Smooth muscle cell (in vitro differentiated cells): ENCODE measurements around the gene DNAJB2. TPM values are rescaled to one million over a fixed set of nuclear protein-coding genes. Genes with fewer than 3 reads are reported as not detected.
A peak's percentile ranks its signal among the peaks of the same experiment; 100 is the strongest.

Source experiments
- DNase-seq: peaks from one replicate; lab custom pipeline; 2025; ENCODE audit not compliant: unreplicated experiment; lab: John Stamatoyannopoulos, UW
- H2AFZ ChIP-seq: fragments of 200-600 bp; sonication (generic); 2 replicates; pipeline ENCODE4 v1.6.0; 2016; ENCODE audit warnings: antibody characterized with exemption, low read depth, mild to moderate bottlenecking
- H3F3A ChIP-seq: fragments of 200-600 bp; sonication (generic); 2 replicates; pipeline ENCODE4 v1.6.0; 2017; ENCODE audit warnings: antibody characterized with exemption, low read depth
- H3K27ac ChIP-seq: fragments of 200-600 bp; sonication (generic); 2 replicates; pipeline ENCODE4 v1.5.1; 2016; ENCODE audit warnings: low read depth, mild to moderate bottlenecking
- H3K27me3 ChIP-seq: fragments of 200-600 bp; sonication (generic); 2 replicates; pipeline ENCODE4 v1.6.1; 2016; ENCODE audit warnings: low read depth, mild to moderate bottlenecking
- H3K36me3 ChIP-seq: fragments of 200-600 bp; sonication (generic); 2 replicates; pipeline ENCODE4 v1.5.1; 2016; ENCODE audit warnings: low read depth
- H3K4me1 ChIP-seq: fragments of 200-600 bp; sonication (generic); 2 replicates; pipeline ENCODE4 v1.5.1; 2016; ENCODE audit warnings: low read depth
- H3K4me2 ChIP-seq: fragments of 200-600 bp; sonication (generic); 2 replicates; pipeline ENCODE4 v1.6.0; 2016; ENCODE audit warnings: mild to moderate bottlenecking
- H3K4me3 ChIP-seq: fragments of 200-600 bp; sonication (generic); 2 replicates; pipeline ENCODE4 v1.5.1; 2016; ENCODE audit warnings: mild to moderate bottlenecking
- H3K79me2 ChIP-seq: fragments of 200-600 bp; sonication (generic); 2 replicates; pipeline ENCODE4 v1.6.0; 2016; ENCODE audit warnings: low read depth, mild to moderate bottlenecking
- H3K9ac ChIP-seq: fragments of 200-600 bp; sonication (generic); 2 replicates; pipeline ENCODE4 v1.6.0; 2016; ENCODE audit warnings: low read depth
- H3K9me3 ChIP-seq: fragments of 200-600 bp; sonication (generic); replicated peaks from 2 replicates; pipeline ENCODE4 v1.5.1; 2016; ENCODE audit warnings: low read depth
- H4K20me1 ChIP-seq: fragments of 200-600 bp; sonication (generic); 2 replicates; pipeline ENCODE4 v1.6.0; 2016; ENCODE audit warnings: low read depth
- WGBS: methylation state at CpG from one replicate; pipeline ENCODE4 v1.1.7; 2016; ENCODE audit warnings: low lambda C conversion rate; 5-methylcytosine and 5-hydroxymethylcytosine counted together
- polyA plus RNA-seq: library from polyadenylated mRNA; unstranded; fragments of >200 nt; fragmentation: Nextera tagmentation; extraction: Ambion mirVana; gene quantifications from 2 replicates; pipeline ENCODE4 v1.2.1, GENCODE V29; 2016
- total RNA-seq: library from RNA; depleted of rRNA; stranded (reverse); fragments of >200 nt; gene quantifications from 2 replicates; pipeline ENCODE4 v1.2.3, GENCODE V29; 2014
- TF ChIP-seq, protein P1 (sequence below): fragments of 200-600 bp; sonication (generic); IDR thresholded peaks from 2 replicates; pipeline ENCODE4 v1.5.1; 2017; ENCODE audit warnings: borderline replicate concordance, mild to moderate bottlenecking, antibody characterized with exemption; ENCODE audit not compliant: insufficient read depth, poor library complexity, severe bottlenecking

DNAJB2 gene
- total and polyA plus RNA-seq, 2 experiments from 2014 or later: 14.3 to 52.4 TPM

DNA sequence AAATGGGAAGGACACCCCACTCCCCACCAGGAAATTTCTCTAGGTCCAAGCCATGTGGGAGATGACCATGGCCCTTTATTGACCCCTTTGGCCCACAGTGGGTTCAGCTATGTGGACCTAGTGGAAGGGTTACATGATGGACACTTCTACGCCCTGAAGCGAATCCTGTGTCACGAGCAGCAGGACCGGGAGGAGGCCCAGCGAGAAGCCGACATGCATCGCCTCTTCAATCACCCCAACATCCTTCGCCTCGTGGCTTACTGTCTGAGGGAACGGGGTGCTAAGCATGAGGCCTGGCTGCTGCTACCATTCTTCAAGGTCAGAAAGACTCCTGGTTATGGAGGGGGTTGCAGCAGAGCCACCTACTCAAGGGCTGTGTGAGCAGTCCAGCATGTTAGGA is 32.6 kb upstream of the DNAJB2 start:
- DNase-seq: no peak
- Histone ChIP-seq H3F3A (peaks cover 12% of the 10 kb centered on the region), H3K27me3 (peaks cover under 1% of the 10 kb centered on the region), H3K4me1 (peaks cover 12% of the 10 kb centered on the region), H2AFZ (no peak overlapping the region), H3K79me2 (peaks cover 13% of the 10 kb centered on the region), H3K27ac (no peak overlapping the region), H3K4me3 (no peak overlapping the region), H4K20me1 (no peaks in the 10 kb centered on the region), H3K4me2 (peak overlapping the region; percentile 99), H3K36me3 (no peaks in the 10 kb centered on the region), H3K9me3 (no peaks in the 10 kb centered on the region), H3K9ac (no peak overlapping the region)
- TF ChIP-seq, protein P1, sequence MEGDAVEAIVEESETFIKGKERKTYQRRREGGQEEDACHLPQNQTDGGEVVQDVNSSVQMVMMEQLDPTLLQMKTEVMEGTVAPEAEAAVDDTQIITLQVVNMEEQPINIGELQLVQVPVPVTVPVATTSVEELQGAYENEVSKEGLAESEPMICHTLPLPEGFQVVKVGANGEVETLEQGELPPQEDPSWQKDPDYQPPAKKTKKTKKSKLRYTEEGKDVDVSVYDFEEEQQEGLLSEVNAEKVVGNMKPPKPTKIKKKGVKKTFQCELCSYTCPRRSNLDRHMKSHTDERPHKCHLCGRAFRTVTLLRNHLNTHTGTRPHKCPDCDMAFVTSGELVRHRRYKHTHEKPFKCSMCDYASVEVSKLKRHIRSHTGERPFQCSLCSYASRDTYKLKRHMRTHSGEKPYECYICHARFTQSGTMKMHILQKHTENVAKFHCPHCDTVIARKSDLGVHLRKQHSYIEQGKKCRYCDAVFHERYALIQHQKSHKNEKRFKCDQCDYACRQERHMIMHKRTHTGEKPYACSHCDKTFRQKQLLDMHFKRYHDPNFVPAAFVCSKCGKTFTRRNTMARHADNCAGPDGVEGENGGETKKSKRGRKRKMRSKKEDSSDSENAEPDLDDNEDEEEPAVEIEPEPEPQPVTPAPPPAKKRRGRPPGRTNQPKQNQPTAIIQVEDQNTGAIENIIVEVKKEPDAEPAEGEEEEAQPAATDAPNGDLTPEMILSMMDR: no peak
- WGBS: 99% methylated on average over 10 of the region's 10 CpGs

DNA sequence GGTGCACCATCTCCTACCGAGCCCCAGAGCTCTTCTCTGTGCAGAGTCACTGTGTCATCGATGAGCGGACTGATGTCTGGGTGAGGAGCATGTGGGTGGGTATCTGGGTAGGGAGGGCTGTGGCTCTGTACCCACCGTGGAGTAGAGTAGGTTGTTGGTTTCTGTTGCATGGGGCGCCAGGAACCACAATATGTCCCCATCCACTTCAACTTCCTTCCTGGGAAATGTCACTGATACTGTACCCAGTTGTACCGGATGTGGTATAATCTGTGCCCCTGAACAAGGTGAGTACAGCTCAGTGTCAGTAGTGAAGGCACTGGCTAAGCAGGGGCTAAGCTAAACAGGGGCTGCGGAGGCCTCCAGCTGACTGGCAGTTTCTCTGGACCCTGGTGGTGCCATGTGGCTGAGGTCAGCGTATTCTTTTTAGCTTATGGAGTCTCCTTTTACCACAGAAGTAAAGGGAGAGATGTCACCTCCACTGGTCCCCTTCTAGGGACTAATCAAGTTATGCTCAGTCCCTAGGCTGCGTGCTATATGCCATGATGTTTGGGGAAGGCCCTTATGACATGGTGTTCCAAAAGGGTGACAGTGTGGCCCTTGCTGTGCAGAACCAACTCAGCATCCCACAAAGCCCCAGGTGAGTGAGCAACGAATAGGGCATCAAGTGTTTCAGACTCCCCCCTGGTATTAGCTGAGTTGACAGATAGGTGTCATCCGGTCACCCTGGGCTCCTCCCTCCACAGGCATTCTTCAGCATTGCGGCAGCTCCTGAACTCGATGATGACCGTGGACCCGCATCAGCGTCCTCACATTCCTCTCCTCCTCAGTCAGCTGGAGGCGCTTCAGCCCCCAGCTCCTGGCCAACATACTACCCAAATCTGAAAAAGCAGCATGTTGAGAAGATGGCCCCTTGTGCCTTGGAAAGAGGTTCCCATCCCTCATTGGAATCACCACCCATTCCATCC is 31.2 kb upstream of the DNAJB2 start:
- no peak for DNase-seq
- no peak overlapping the region for H2AFZ ChIP-seq
- 95% methylated on average over 17 of the region's 17 CpGs for WGBS
- peak overlapping the region; percentile 89 for H3K27ac ChIP-seq
- no peak overlapping the region for H3K4me2 ChIP-seq
- H4K20me1 ChIP-seq: no peaks in the 10 kb centered on the region
- H3K9ac ChIP-seq: no peak overlapping the region
- no peak overlapping the region for H3K4me3 ChIP-seq
- TF ChIP-seq, protein P1: no peak
- H3F3A ChIP-seq: peaks cover 12% of the 10 kb centered on the region
- H3K9me3 ChIP-seq: no peaks in the 10 kb centered on the region
- H3K4me1 ChIP-seq: peaks cover 13% of the 10 kb centered on the region
- H3K79me2 ChIP-seq: peaks cover 13% of the 10 kb centered on the region
- H3K36me3 ChIP-seq: no peaks in the 10 kb centered on the region
- peaks cover 14% of the 10 kb centered on the region for H3K27me3 ChIP-seq

DNA sequence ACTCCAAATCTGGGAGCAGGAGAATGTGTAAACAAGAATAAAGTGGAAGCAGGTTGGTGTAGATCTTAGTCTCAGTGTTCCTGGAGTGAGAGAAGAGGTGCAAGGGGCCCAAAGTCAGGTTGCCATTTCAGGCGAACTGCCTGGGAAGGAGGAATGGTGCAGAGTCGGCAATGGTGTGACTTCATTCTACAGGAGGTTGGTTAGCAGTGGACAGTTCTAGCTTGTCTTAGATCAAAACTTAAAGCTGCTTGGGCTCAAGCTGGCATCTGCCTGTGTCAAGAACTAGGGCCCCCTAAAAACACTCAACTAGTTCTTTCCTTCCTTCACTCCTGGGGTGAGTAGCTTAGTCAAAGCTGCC is 30.3 kb upstream of the DNAJB2 start:
- Histone ChIP-seq H3K9ac (no peak overlapping the region), H3K4me1 (peaks cover 20% of the 10 kb centered on the region)

More for the DNA sequence above, 30.3 kb upstream of the DNAJB2 start:
- TF ChIP-seq, protein P1: no peak
- Histone ChIP-seq H3K9me3 (no peaks in the 10 kb centered on the region), H3F3A (peaks cover 12% of the 10 kb centered on the region), H2AFZ (no peak overlapping the region), H4K20me1 (no peaks in the 10 kb centered on the region), H3K27ac (peak overlapping the region; percentile 89), H3K4me2 (peak overlapping the region; percentile 58), H3K79me2 (peaks cover 13% of the 10 kb centered on the region), H3K36me3 (no peaks in the 10 kb centered on the region), H3K4me3 (no peak overlapping the region), H3K27me3 (peaks cover 23% of the 10 kb centered on the region)
- DNase-seq: no peak
- WGBS: 87% methylated on average over 2 of the region's 2 CpGs
